Measurements from ENCODE around the gene YJU2.
"Not testable (repeated sequence)": the region's sequence is repeated elsewhere in the genome, so short reads cannot be mapped to it uniquely, and the experiment has no call there.

The YJU2 gene

GRCh38 chr19:4230237-4230636 lies 16.6 kb upstream of the YJU2 start:
- H3K27me3 ChIP-seq (ENCODE audit: low read depth, low read length), result peaks cover 17% of the 10 kb centered on the region
- H3K4me1 ChIP-seq (ENCODE audit: control insufficient read depth in 1 of 2, insufficient read depth in 2 of 2, low read length in 2 of 2); H3K27ac ChIP-seq (ENCODE audit: low read length); H3K36me3 ChIP-seq (ENCODE audit: control insufficient read depth in 1 of 2, insufficient read depth in 2 of 2, low read length in 2 of 2); H3K4me3 ChIP-seq (ENCODE audit: low read depth in 1 of 2, low read length in 2 of 2); H3K9me3 ChIP-seq (ENCODE audit: control insufficient read depth in 1 of 2, low read length in 2 of 2): not testable (repeated sequence)

- H3K27me3 ChIP-seq (ENCODE audit: low read depth, low read length), result peaks cover 17% of the 10 kb centered on the region
- H3K36me3 ChIP-seq (ENCODE audit: control insufficient read depth in 1 of 2, insufficient read depth in 2 of 2, low read length in 2 of 2); H3K27ac ChIP-seq (ENCODE audit: low read length); H3K4me1 ChIP-seq (ENCODE audit: control insufficient read depth in 1 of 2, insufficient read depth in 2 of 2, low read length in 2 of 2); H3K4me3 ChIP-seq (ENCODE audit: low read depth in 1 of 2, low read length in 2 of 2); H3K9me3 ChIP-seq (ENCODE audit: control insufficient read depth in 1 of 2, low read length in 2 of 2): not testable (repeated sequence)
Measured at GRCh38 chr19:4231521-4231920, 15.4 kb upstream of the YJU2 start.

GRCh38 chr19:4232139-4232538 lies 14.7 kb upstream of the YJU2 start:
- H3K36me3 ChIP-seq (ENCODE audit: control insufficient read depth in 1 of 2, insufficient read depth in 2 of 2, low read length in 2 of 2); H3K9me3 ChIP-seq (ENCODE audit: control insufficient read depth in 1 of 2, low read length in 2 of 2); H3K27ac ChIP-seq (ENCODE audit: low read length); H3K4me3 ChIP-seq (ENCODE audit: low read depth in 1 of 2, low read length in 2 of 2); H3K4me1 ChIP-seq (ENCODE audit: control insufficient read depth in 1 of 2, insufficient read depth in 2 of 2, low read length in 2 of 2): not testable (repeated sequence)
- peaks cover 17% of the 10 kb centered on the region for H3K27me3 ChIP-seq (ENCODE audit: low read depth, low read length)

GRCh38 chr19:4232614-4233281 lies 14.1 kb upstream of the YJU2 start:
- Histone ChIP-seq H3K27ac (ENCODE audit: low read length) (no peak overlapping the region), H3K4me3 (ENCODE audit: low read depth in 1 of 2, low read length in 2 of 2) (no peak overlapping the region), H3K27me3 (ENCODE audit: low read depth, low read length) (peaks cover 16% of the 10 kb centered on the region), H3K9me3 (ENCODE audit: control insufficient read depth in 1 of 2, low read length in 2 of 2) (no peaks in the 10 kb centered on the region), H3K4me1 (ENCODE audit: control insufficient read depth in 1 of 2, insufficient read depth in 2 of 2, low read length in 2 of 2) (no peaks in the 10 kb centered on the region), H3K36me3 (ENCODE audit: control insufficient read depth in 1 of 2, insufficient read depth in 2 of 2, low read length in 2 of 2) (no peaks in the 10 kb centered on the region)

- Histone ChIP-seq H3K4me1 (ENCODE audit: control insufficient read depth in 1 of 2, insufficient read depth in 2 of 2, low read length in 2 of 2) (no peaks in the 10 kb centered on the region), H3K9me3 (ENCODE audit: control insufficient read depth in 1 of 2, low read length in 2 of 2) (no peaks in the 10 kb centered on the region), H3K27ac (ENCODE audit: low read length) (no peak overlapping the region), H3K27me3 (ENCODE audit: low read depth, low read length) (peaks cover 11% of the 10 kb centered on the region), H3K4me3 (ENCODE audit: low read depth in 1 of 2, low read length in 2 of 2) (no peak overlapping the region), H3K36me3 (ENCODE audit: control insufficient read depth in 1 of 2, insufficient read depth in 2 of 2, low read length in 2 of 2) (no peaks in the 10 kb centered on the region)
Measured at GRCh38 chr19:4233282-4233853, 13.5 kb upstream of the YJU2 start.

GRCh38 chr19:4234142-4234861 lies 12.6 kb upstream of the YJU2 start:
- Histone ChIP-seq H3K9me3 (ENCODE audit: control insufficient read depth in 1 of 2, low read length in 2 of 2) (no peaks in the 10 kb centered on the region), H3K27ac (ENCODE audit: low read length) (no peak overlapping the region), H3K36me3 (ENCODE audit: control insufficient read depth in 1 of 2, insufficient read depth in 2 of 2, low read length in 2 of 2) (no peaks in the 10 kb centered on the region), H3K4me3 (ENCODE audit: low read depth in 1 of 2, low read length in 2 of 2) (no peak overlapping the region), H3K4me1 (ENCODE audit: control insufficient read depth in 1 of 2, insufficient read depth in 2 of 2, low read length in 2 of 2) (no peaks in the 10 kb centered on the region), H3K27me3 (ENCODE audit: low read depth, low read length) (peaks cover 3% of the 10 kb centered on the region)

GRCh38 chr19:4234862-4235201 lies 12.0 kb upstream of the YJU2 start:
- Histone ChIP-seq H3K27me3 (ENCODE audit: low read depth, low read length) (no peaks in the 10 kb centered on the region), H3K4me3 (ENCODE audit: low read depth in 1 of 2, low read length in 2 of 2) (no peak overlapping the region), H3K9me3 (ENCODE audit: control insufficient read depth in 1 of 2, low read length in 2 of 2) (no peaks in the 10 kb centered on the region), H3K27ac (ENCODE audit: low read length) (no peak overlapping the region), H3K4me1 (ENCODE audit: control insufficient read depth in 1 of 2, insufficient read depth in 2 of 2, low read length in 2 of 2) (no peaks in the 10 kb centered on the region), H3K36me3 (ENCODE audit: control insufficient read depth in 1 of 2, insufficient read depth in 2 of 2, low read length in 2 of 2) (no peaks in the 10 kb centered on the region)

GRCh38 chr19:4237510-4237909 lies 9.4 kb upstream of the YJU2 start:
- not testable (repeated sequence) for H3K4me1 ChIP-seq (ENCODE audit: control insufficient read depth in 1 of 2, insufficient read depth in 2 of 2, low read length in 2 of 2); H3K27me3 ChIP-seq (ENCODE audit: low read depth, low read length); H3K4me3 ChIP-seq (ENCODE audit: low read depth in 1 of 2, low read length in 2 of 2); H3K36me3 ChIP-seq (ENCODE audit: control insufficient read depth in 1 of 2, insufficient read depth in 2 of 2, low read length in 2 of 2); H3K9me3 ChIP-seq (ENCODE audit: control insufficient read depth in 1 of 2, low read length in 2 of 2); H3K27ac ChIP-seq (ENCODE audit: low read length)

- no peaks in the 10 kb centered on the region for H3K9me3 ChIP-seq (ENCODE audit: control insufficient read depth in 1 of 2, low read length in 2 of 2)
- no peak overlapping the region for H3K27ac ChIP-seq (ENCODE audit: low read length)
- H3K4me3 ChIP-seq (ENCODE audit: low read depth in 1 of 2, low read length in 2 of 2), result no peak overlapping the region
- no peaks in the 10 kb centered on the region for H3K27me3 ChIP-seq (ENCODE audit: low read depth, low read length)
- no peaks in the 10 kb centered on the region for H3K4me1 ChIP-seq (ENCODE audit: control insufficient read depth in 1 of 2, insufficient read depth in 2 of 2, low read length in 2 of 2)
- no peaks in the 10 kb centered on the region for H3K36me3 ChIP-seq (ENCODE audit: control insufficient read depth in 1 of 2, insufficient read depth in 2 of 2, low read length in 2 of 2)
Measured at GRCh38 chr19:4238831-4239230, 8.0 kb upstream of the YJU2 start.

- peaks cover 0 to 5% of the 10 kb centered on the region in 2 donors for H3K4me1 ChIP-seq (ENCODE audit: control insufficient read depth in 1 of 2, insufficient read depth in 2 of 2, low read length in 2 of 2)
- H3K27ac ChIP-seq (ENCODE audit: low read length), result no peak overlapping the region
- peaks cover 0 to under 1% of the 10 kb centered on the region in 2 donors for H3K36me3 ChIP-seq (ENCODE audit: control insufficient read depth in 1 of 2, insufficient read depth in 2 of 2, low read length in 2 of 2)
- no peaks in the 10 kb centered on the region for H3K27me3 ChIP-seq (ENCODE audit: low read depth, low read length)
- H3K9me3 ChIP-seq (ENCODE audit: control insufficient read depth in 1 of 2, low read length in 2 of 2), result no peaks in the 10 kb centered on the region
- no peak overlapping the region for H3K4me3 ChIP-seq (ENCODE audit: low read depth in 1 of 2, low read length in 2 of 2)
Measured at GRCh38 chr19:4241824-4242430, 5.0 kb upstream of the YJU2 start.

- H3K4me1 ChIP-seq (ENCODE audit: control insufficient read depth in 1 of 2, insufficient read depth in 2 of 2, low read length in 2 of 2); H3K27ac ChIP-seq (ENCODE audit: low read length); H3K27me3 ChIP-seq (ENCODE audit: low read depth, low read length); H3K9me3 ChIP-seq (ENCODE audit: control insufficient read depth in 1 of 2, low read length in 2 of 2): not testable (repeated sequence)
- peaks cover 14 to 23% of the 10 kb centered on the region in 2 donors for H3K36me3 ChIP-seq (ENCODE audit: control insufficient read depth in 1 of 2, insufficient read depth in 2 of 2, low read length in 2 of 2)
- peak overlapping the region in 1 of 2 donors; percentile 68 for H3K4me3 ChIP-seq (ENCODE audit: low read depth in 1 of 2, low read length in 2 of 2)
Measured at GRCh38 chr19:4245938-4246337, 942 bp upstream of the YJU2 start.
